H1 (cell line): ENCODE results near the gene SGO2. TPM values are rescaled to one million over a fixed set of nuclear protein-coding genes. Genes with fewer than 3 reads are reported as not detected.

ENCODE experiments used
- CTCF ChIA-PET: fragments of 300-600 bp; sonication (Branson Sonifier 250); formaldehyde crosslinking; loops from one replicate; lab custom pipeline; 2021; ENCODE audit not compliant: partially characterized antibody; lab: Charles Lee
- POLR2A ChIA-PET: fragments of 300-600 bp; sonication (Branson Sonifier 250); formaldehyde crosslinking; loops from one replicate; lab custom pipeline; 2021; ENCODE audit warnings: inconsistent platforms; ENCODE audit not compliant: partially characterized antibody; lab: Charles Lee
- DNase-seq, 2 experiments: peaks; one replicate each; pipeline versions ENCODE4 v3.0.0 to v3.0.0-alpha.2; 2010 to 2022; ENCODE audit warnings: low spot score in 2 of 2, low read depth in 1 of 2, mixed read lengths in 1 of 2
- FAIRE-seq: peaks from 2 replicates; lab custom pipeline; 2011; peaks lifted over from hg19 to GRCh38; lab: Jason Lieb, UNC
- H2AFZ ChIP-seq: 2 replicates; pipeline ENCODE4 v1.8.1; 2012; ENCODE audit warnings: low read length, inconsistent platforms
- H2AK5ac ChIP-seq: 2 replicates; pipeline ENCODE4 v1.6.1; 2013; ENCODE audit warnings: low read depth, low read length
- H2BK120ac ChIP-seq: replicated peaks from 2 replicates; pipeline ENCODE3; 2013; ENCODE audit warnings: low read depth, low read length, inconsistent platforms
- H2BK12ac ChIP-seq: 2 replicates; pipeline ENCODE4 v1.6.1; 2013; ENCODE audit warnings: low read depth, low read length
- H2BK15ac ChIP-seq: 2 replicates; pipeline ENCODE4 v1.6.1; 2013; ENCODE audit warnings: low read length
- H2BK20ac ChIP-seq: 2 replicates; pipeline ENCODE4 v1.6.1; 2013; ENCODE audit warnings: low read length
- H2BK5ac ChIP-seq: 2 replicates; pipeline ENCODE4 v1.6.1; 2013; ENCODE audit warnings: low read depth, low read length
- H3K14ac ChIP-seq: 2 replicates; pipeline ENCODE4 v1.6.1; 2013; ENCODE audit warnings: inconsistent platforms; ENCODE audit not compliant: insufficient read length
- H3K18ac ChIP-seq: 2 replicates; pipeline ENCODE4 v1.6.1; 2013; ENCODE audit warnings: low read length; ENCODE audit errors: extremely low read depth
- H3K23ac ChIP-seq: 2 replicates; pipeline ENCODE4 v1.6.1; 2013; ENCODE audit warnings: inconsistent platforms; ENCODE audit not compliant: insufficient read length
- H3K23me2 ChIP-seq: 2 replicates; pipeline ENCODE4 v1.6.1; 2013; ENCODE audit warnings: low read depth, low read length
- H3K27ac ChIP-seq: 2 replicates; pipeline ENCODE4 v1.6.1; 2011; ENCODE audit warnings: low read depth, low read length, inconsistent platforms
- H3K27me3 ChIP-seq, 4 experiments: replicated peaks in 1 of 4; 1 replicate in 1 of 4; 2 replicates in 3 of 4; pipeline versions ENCODE4 v1.6.1 to v1.8.1; 2011 to 2013; ENCODE audit warnings: low read length in 3 of 4, mild to moderate bottlenecking in 3 of 4, inconsistent platforms in 2 of 4, mixed read lengths in 2 of 4, moderate library complexity in 1 of 4; ENCODE audit not compliant: control insufficient read depth in 3 of 4, insufficient read depth in 3 of 4; ENCODE audit errors: extremely low read depth in 1 of 4
- H3K36me3 ChIP-seq, 4 experiments: 2 replicates each; pipeline versions ENCODE4 v1.6.1 to v1.8.1; 2011 to 2013; ENCODE audit warnings: mild to moderate bottlenecking in 4 of 4, low read length in 3 of 4, moderate library complexity in 2 of 4, control low read depth in 1 of 4, inconsistent platforms in 1 of 4; ENCODE audit not compliant: insufficient read depth in 4 of 4, control insufficient read depth in 2 of 4
- H3K4ac ChIP-seq: replicated peaks from 2 replicates; pipeline ENCODE3; 2013; ENCODE audit warnings: low read length, low read depth, mixed read lengths, inconsistent platforms; ENCODE audit not compliant: insufficient read length
- H3K4me1 ChIP-seq, 4 experiments: replicated peaks in 1 of 4; 1 replicate in 1 of 4; 2 replicates in 3 of 4; pipeline versions ENCODE4 v1.6.1 to v1.8.1; 2011 to 2013; ENCODE audit warnings: low read length in 3 of 4, inconsistent platforms in 2 of 4, mixed read lengths in 1 of 4; ENCODE audit not compliant: insufficient read depth in 4 of 4, control insufficient read depth in 3 of 4
- H3K4me2 ChIP-seq, 2 experiments: 2 replicates each; pipeline versions ENCODE4 v1.6.1 to v1.8.1; 2011 to 2013; ENCODE audit warnings: low read depth in 2 of 2, low read length in 2 of 2, control low read depth in 1 of 2, inconsistent platforms in 1 of 2, mild to moderate bottlenecking in 1 of 2; ENCODE audit not compliant: insufficient read depth in 1 of 2
- H3K4me3 ChIP-seq, 4 experiments: fragments of 200-600, 300-600 bp in 1 of 4; sonication (generic), shearing (Covaris generic), sonication (Bioruptor Twin) in 1 of 4; 2 replicates each; pipeline versions ENCODE4 v1.5.1 to v1.8.1; 2011 to 2016; ENCODE audit warnings: low read length in 4 of 4, low read depth in 3 of 4, control low read depth in 2 of 4, inconsistent platforms in 2 of 4, mild to moderate bottlenecking in 2 of 4, mixed read lengths in 1 of 4, moderate library complexity in 1 of 4; ENCODE audit not compliant: insufficient read depth in 2 of 4; ENCODE audit errors: extremely low read depth in 1 of 4
- H3K56ac ChIP-seq: replicated peaks from 2 replicates; pipeline ENCODE3; 2013; ENCODE audit warnings: low read depth, mild to moderate bottlenecking, mixed read lengths, low read length, inconsistent platforms; ENCODE audit not compliant: insufficient read length
- H3K79me1 ChIP-seq: 2 replicates; pipeline ENCODE4 v1.6.1; 2013; ENCODE audit warnings: low read depth, low read length, control low read depth
- H3K79me2 ChIP-seq, 2 experiments: 2 replicates each; pipeline versions ENCODE4 v1.6.1 to v1.8.1; 2012 to 2013; ENCODE audit warnings: low read length in 2 of 2, mild to moderate bottlenecking in 2 of 2, inconsistent platforms in 1 of 2; ENCODE audit not compliant: insufficient read depth in 2 of 2, control insufficient read depth in 1 of 2
- H3K9ac ChIP-seq, 4 experiments: replicated peaks in 1 of 4; 1 replicate in 1 of 4; 2 replicates in 3 of 4; pipeline versions ENCODE4 v1.6.1 to v1.8.1; 2011 to 2013; ENCODE audit warnings: low read depth in 3 of 4, low read length in 3 of 4, control low read depth in 2 of 4, mild to moderate bottlenecking in 2 of 4, moderate library complexity in 2 of 4, inconsistent platforms in 1 of 4; ENCODE audit errors: extremely low read depth in 1 of 4
- H3K9me3 ChIP-seq, 2 experiments: 2 replicates each; pipeline versions ENCODE4 v1.6.1 to v1.8.1; 2012 to 2013; ENCODE audit warnings: mild to moderate bottlenecking in 2 of 2, moderate library complexity in 2 of 2, control low read depth in 1 of 2, inconsistent platforms in 1 of 2, low read depth in 1 of 2, low read length in 1 of 2, mixed read lengths in 1 of 2; ENCODE audit not compliant: insufficient read depth in 2 of 2
- H4K20me1 ChIP-seq, 2 experiments: replicated peaks in 1 of 2; 2 replicates each; pipeline versions ENCODE3 to v1.8.1; 2011 to 2013; ENCODE audit warnings: inconsistent platforms in 2 of 2, low read length in 2 of 2, mild to moderate bottlenecking in 1 of 2; ENCODE audit not compliant: insufficient read depth in 2 of 2, control insufficient read depth in 1 of 2
- H4K5ac ChIP-seq: 2 replicates; pipeline ENCODE4 v1.6.1; 2013; ENCODE audit warnings: low read length, low read depth, mixed read lengths, inconsistent platforms; ENCODE audit not compliant: insufficient read length
- H4K8ac ChIP-seq: 2 replicates; pipeline ENCODE4 v1.8.0; 2013; ENCODE audit warnings: mild to moderate bottlenecking, moderate library complexity, low read length, inconsistent platforms; ENCODE audit not compliant: insufficient read depth; ENCODE audit errors: extremely low read depth
- H4K91ac ChIP-seq: replicated peaks from 2 replicates; pipeline ENCODE3; 2013; ENCODE audit warnings: low read length, mixed read lengths, inconsistent platforms; ENCODE audit not compliant: insufficient read length
- CBX8 ChIP-seq: fragments of 300-800, 300-1000 bp; sonication (generic); IDR thresholded peaks from 2 replicates; pipeline ENCODE4 v1.7.1; 2016; ENCODE audit warnings: low read depth, low read length, borderline replicate concordance
- EZH2 ChIP-seq: fragments of 200-600 bp; sonication (generic); IDR thresholded peaks from 2 replicates; pipeline ENCODE4 v1.7.1; 2012; ENCODE audit warnings: low read depth, mild to moderate bottlenecking, moderate library complexity, low read length, inconsistent platforms; ENCODE audit not compliant: severe bottlenecking
- TAF1 ChIP-seq: IDR thresholded peaks from 2 replicates; pipeline ENCODE4 v1.6.1; 2011; ENCODE audit warnings: mild to moderate bottlenecking, low read depth, low read length
- polyA plus RNA-seq, 7 experiments: library from polyadenylated mRNA; depleted of rRNA in 3 of 7; stranded (reverse) in 5 of 7; unstranded in 2 of 7; fragments of >200 nt in 5 of 7; fragments of 200-250 nt in 2 of 7; gene quantifications; 1 replicate in 5 of 7; 2 replicates in 1 of 7; 4 replicates in 1 of 7; pipeline versions ENCODE4 v1.2.1 to v1.2.3, GENCODE V29; 2011 to 2013; ENCODE audit warnings: missing spikeins in 2 of 7, mixed read lengths in 2 of 7
- total RNA-seq: library from RNA; stranded (reverse); fragmentation: NEBNext Ultra II Directional; extraction: Animal tissue kit (Norgen Biotek cat#: 25700); gene quantifications from 2 replicates; pipeline ENCODE4 v1.2.1, GENCODE V29; 2021

Gene SGO2
- total and polyA plus RNA-seq, 2 of the 8 experiments (the other 6 are each of a cell fraction or from before 2014, with no cell fraction given) = 2.4 to 33.2 TPM

DNA sequence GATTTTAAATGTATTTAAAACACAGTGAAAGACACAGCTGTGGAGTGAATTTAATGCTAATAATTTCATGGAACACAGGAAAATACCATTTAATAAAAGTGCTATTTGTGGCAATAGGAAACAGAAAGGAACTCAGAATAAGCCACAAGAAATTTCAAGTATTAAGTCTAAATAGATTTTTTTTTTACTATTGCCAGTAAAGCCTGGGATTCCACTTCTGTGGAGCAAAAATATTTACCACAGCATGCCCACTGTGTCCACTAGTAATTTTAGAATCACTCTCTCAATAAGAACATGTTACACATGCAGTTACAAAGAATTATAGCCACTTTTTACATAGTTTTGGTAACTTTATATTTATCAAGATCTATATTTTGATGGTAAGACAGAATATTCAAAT is 33.4 kb upstream of the SGO2 start:
- H3K56ac ChIP-seq = no peak overlapping the region
- FAIRE-seq = no peak
- H3K18ac ChIP-seq = no peak overlapping the region
- H2AFZ ChIP-seq = no peak overlapping the region
- H3K4ac ChIP-seq = no peak overlapping the region
- no peak overlapping the region for H4K5ac ChIP-seq
- no peak overlapping the region for H3K14ac ChIP-seq
- H3K4me2 ChIP-seq = no peak overlapping the region
- peaks cover 0 to 2% (median 0%) of the 10 kb centered on the region in 4 experiments; a peak in 1 of 7 replicates for H3K4me1 ChIP-seq
- TF ChIP-seq CBX8 = no peak
- no peak for TF ChIP-seq EZH2
- TF ChIP-seq TAF1 = no peak
- H3K23me2 ChIP-seq = no peaks in the 10 kb centered on the region; the same call in 1 of the 2 replicates
- H4K20me1 ChIP-seq = no peaks in the 10 kb centered on the region
- no peaks in the 10 kb centered on the region for H3K79me1 ChIP-seq
- H2BK20ac ChIP-seq = no peak overlapping the region
- H3K36me3 ChIP-seq = peaks cover 0 to 13% (median 0%) of the 10 kb centered on the region in 4 experiments; a peak in 2 of 8 replicates
- no peak overlapping the region for H3K27ac ChIP-seq
- H3K27me3 ChIP-seq = no peaks in the 10 kb centered on the region
- H4K8ac ChIP-seq = no peak overlapping the region
- H3K23ac ChIP-seq = no peak overlapping the region
- no peaks in the 10 kb centered on the region for H3K9me3 ChIP-seq
- no peaks in the 10 kb centered on the region for H3K79me2 ChIP-seq
- H2BK5ac ChIP-seq = no peak overlapping the region
- H2AK5ac ChIP-seq = no peak overlapping the region
- DNase-seq = no peak
- no peak overlapping the region for H4K91ac ChIP-seq
- no peak overlapping the region for H3K4me3 ChIP-seq
- H3K9ac ChIP-seq = no peak overlapping the region
- no peak overlapping the region for H2BK15ac ChIP-seq
- CTCF ChIA-PET = interaction anchor here (1.1 to 2.3 kb wide), 6 partner anchors 9 to 519 kb away, joined by 3 to 36 read pairs (median 6); no protein-coding TSS in a partner anchor
- no peak overlapping the region for H2BK12ac ChIP-seq
- no peak overlapping the region for H2BK120ac ChIP-seq
- POLR2A ChIA-PET = interaction anchor here (0.8 to 1.0 kb wide), 2 partner anchors 8 to 12 kb away, joined by 3 to 4 read pairs; no protein-coding TSS in a partner anchor
